Gastrocnemius medialis (tissue), 4 donors: Measurements from ENCODE around the gene NELFA. TPM values are rescaled to one million over a fixed set of nuclear protein-coding genes. Genes with fewer than 3 reads are reported as not detected.

Experiments
- ATAC-seq, 2 donors: fragments of 150-250 bp; one replicate each; pipeline ENCODE4 v1.9.1; 2016
- DNase-seq, 2 donors: peaks; one replicate each; pipeline ENCODE4 v3.0.0-alpha.2; 2019
- H3K27ac ChIP-seq, 4 donors: fragments of 200-600 bp; sonication (generic); 1 replicate in 1 of 4; 2 replicates in 3 of 4; pipeline ENCODE4 v1.5.1; 2016 to 2018; ENCODE audit warnings: mild to moderate bottlenecking in 2 of 4, moderate library complexity in 1 of 4
- H3K27me3 ChIP-seq, 3 donors: fragments of 200-600 bp; sonication (generic) in 2 of 3; 1 replicate in 1 of 3; 2 replicates in 2 of 3; pipeline versions ENCODE4 v1.5.1 to v1.6.0; 2016 to 2019; ENCODE audit warnings: mild to moderate bottlenecking in 1 of 3, moderate library complexity in 1 of 3
- H3K36me3 ChIP-seq, 2 donors: fragments of 200-600 bp; sonication (generic) in 1 of 2; one replicate each; pipeline ENCODE4 v1.5.1; 2017 to 2018
- H3K4me1 ChIP-seq, 2 donors: fragments of 200-600 bp; sonication (generic) in 1 of 2; one replicate each; pipeline ENCODE4 v1.5.1; 2016 to 2017; ENCODE audit warnings: mild to moderate bottlenecking in 2 of 2
- H3K4me3 ChIP-seq, 4 donors: fragments of 200-600 bp; sonication (generic) in 3 of 4; 1 replicate in 1 of 4; 2 replicates in 3 of 4; pipeline ENCODE4 v1.5.1; 2016 to 2019; ENCODE audit warnings: mild to moderate bottlenecking in 2 of 4
- H3K9me3 ChIP-seq, 3 donors: fragments of 200-600 bp; sonication (generic) in 2 of 3; 1 replicate in 1 of 3; 2 replicates in 2 of 3; pipeline ENCODE4 v1.5.1; 2016 to 2019
- CTCF ChIP-seq, 5 experiments: fragments of 450-650 bp in 3 of 5; fragments of 200-600 bp in 2 of 5; sonication (generic) in 2 of 5; IDR thresholded peaks in 4 of 5; conservative IDR thresholded peaks in 1 of 5; 1 replicate in 4 of 5; 2 replicates in 1 of 5; pipeline ENCODE4 v1.5.1; 2016 to 2019; ENCODE audit warnings: antibody characterized with exemption in 5 of 5, mild to moderate bottlenecking in 3 of 5, moderate library complexity in 3 of 5
- POLR2A ChIP-seq, 2 donors: fragments of 450-650 bp; IDR thresholded peaks; one replicate each; pipeline ENCODE4 v1.6.1; 2017; ENCODE audit warnings: antibody characterized with exemption in 2 of 2, mild to moderate bottlenecking in 2 of 2, moderate library complexity in 2 of 2
- in situ Hi-C, 4 donors: fragments of 200-750 bp; cut with MboI; loops; one replicate each; pipeline versions ENCODE4 v1.15.0 to v1.8.0; 2017; ENCODE audit warnings: low sequenced_read_pairs in 4 of 4
- intact Hi-C: fragments of 100-400 bp; cut with DNase I; formaldehyde crosslinking; loops from one replicate; pipeline ENCODE4 v1.15.1; 2023; ENCODE audit warnings: low total_unique reads
- total RNA-seq, 4 donors: library from RNA; depleted of rRNA; stranded (reverse); fragments of >200 nt; gene quantifications; one replicate each; pipeline versions ENCODE4 v1.1.0 to v1.2.3, GENCODE V29; 2016

NELFA gene
- total RNA-seq, 4 donors from 2014 or later = 8.1 to 21.1 (median 15.9) TPM

GRCh38 chr4:2049811-2050210 is 41.0 kb upstream of the NELFA start:
- in situ Hi-C loops = no loop called here

DNA sequence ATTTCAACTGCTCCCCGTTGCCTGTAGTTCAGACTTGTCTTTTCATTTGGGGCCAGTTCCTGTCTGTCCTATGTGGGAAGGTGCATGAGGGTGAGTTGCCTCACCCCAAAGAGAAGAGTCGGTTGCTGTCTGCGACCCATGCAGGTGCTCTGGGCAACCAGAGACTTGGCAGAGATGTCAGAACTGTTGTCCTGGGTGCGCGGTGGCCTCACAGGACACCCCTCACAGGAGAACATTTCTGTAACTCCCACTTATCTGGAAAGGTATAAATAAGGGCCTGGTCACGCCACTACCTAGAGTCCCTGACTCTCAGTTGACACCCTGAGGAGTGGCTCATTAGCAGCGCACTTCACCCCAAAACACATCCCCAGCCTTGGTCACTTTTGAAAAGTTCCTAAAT is 40.6 kb upstream of the NELFA start:
- intact Hi-C loops = no loop called here
- TF ChIP-seq CTCF (IDR thresholded peaks at IDR 0.05 in 4 of 5, conservative IDR thresholded peaks at IDR 0.05 in 1 of 5) (no peak), POLR2A (IDR thresholded peaks at IDR 0.05) (no peak)
- H3K27me3 ChIP-seq = peaks cover 0 to 6% (median 0%) of the 10 kb centered on the region in 3 donors
- H3K27ac ChIP-seq = no peak overlapping the region
- no peak for ATAC-seq
- H3K36me3 ChIP-seq = no peaks in the 10 kb centered on the region
- DNase-seq = no peak
- in situ Hi-C loops = no loop called here
- H3K4me1 ChIP-seq = peaks cover 0 to 9% of the 10 kb centered on the region in 2 donors
- no peak overlapping the region for H3K4me3 ChIP-seq
- H3K9me3 ChIP-seq = no peaks in the 10 kb centered on the region

More at GRCh38 chr4:2049811-2050210, 41.0 kb upstream of the NELFA start:
- intact Hi-C loops = no loop called here
- H3K4me1 ChIP-seq = peaks cover 0 to 9% of the 10 kb centered on the region in 2 donors
- H3K9me3 ChIP-seq = no peaks in the 10 kb centered on the region
- no peak for DNase-seq
- H3K4me3 ChIP-seq = no peak overlapping the region
- H3K36me3 ChIP-seq = no peaks in the 10 kb centered on the region
- TF ChIP-seq POLR2A (IDR thresholded peaks at IDR 0.05) (no peak), CTCF (IDR thresholded peaks at IDR 0.05 in 4 of 5, conservative IDR thresholded peaks at IDR 0.05 in 1 of 5) (no peak)
- peaks cover 0 to 3% (median 0%) of the 10 kb centered on the region in 3 donors for H3K27me3 ChIP-seq
- H3K27ac ChIP-seq = no peak overlapping the region
- no peak for ATAC-seq

DNA sequence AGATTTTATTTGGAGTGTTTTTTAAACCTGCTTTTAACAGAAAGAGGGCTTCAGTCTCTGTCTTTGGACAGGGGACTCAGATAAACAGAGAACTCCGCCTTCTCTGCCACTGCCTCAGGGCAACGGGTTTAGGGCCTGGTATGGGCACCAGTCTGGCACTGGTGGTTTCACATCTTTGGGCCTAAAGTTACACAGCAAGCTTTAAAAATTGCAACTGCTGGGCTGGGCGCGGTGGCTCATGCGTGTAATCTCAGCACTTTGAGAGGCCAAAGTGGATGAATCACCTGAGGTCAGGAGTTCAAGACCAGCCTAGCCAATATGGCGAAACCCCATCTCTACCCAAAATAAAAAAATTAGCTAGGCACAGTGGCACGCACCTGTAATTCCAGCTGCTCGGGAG is 40.1 kb upstream of the NELFA start:
- no peaks in the 10 kb centered on the region for H3K9me3 ChIP-seq
- TF ChIP-seq POLR2A (IDR thresholded peaks at IDR 0.05) = no peak
- TF ChIP-seq CTCF (IDR thresholded peaks at IDR 0.05 in 4 of 5, conservative IDR thresholded peaks at IDR 0.05 in 1 of 5) = no peak
- intact Hi-C loops = no loop called here
- H3K4me1 ChIP-seq = peaks cover 0 to 9% of the 10 kb centered on the region in 2 donors
- in situ Hi-C loops = no loop called here
- DNase-seq = no peak
- no peak overlapping the region for H3K4me3 ChIP-seq
- ATAC-seq = no peak
- peaks cover 0 to 12% (median 3%) of the 10 kb centered on the region in 3 donors for H3K27me3 ChIP-seq
- H3K27ac ChIP-seq = no peak overlapping the region
- H3K36me3 ChIP-seq = no peaks in the 10 kb centered on the region

- no peak for TF ChIP-seq POLR2A (IDR thresholded peaks at IDR 0.05)
- no peak overlapping the region for H3K27ac ChIP-seq
- DNase-seq (no peak), ATAC-seq (no peak)
- H3K9me3 ChIP-seq = no peaks in the 10 kb centered on the region
- no peak overlapping the region for H3K4me3 ChIP-seq
- H3K4me1 ChIP-seq = peaks cover 0 to 9% of the 10 kb centered on the region in 2 donors
- peaks cover under 1 to 20% (median 12%) of the 10 kb centered on the region in 3 donors for H3K27me3 ChIP-seq
- intact Hi-C loops (no loop called here), in situ Hi-C loops (no loop called here)
- H3K36me3 ChIP-seq = no peaks in the 10 kb centered on the region
Observed at GRCh38 chr4:2047781-2048581, 39.2 kb upstream of the NELFA start.

GRCh38 chr4:2047031-2047660 is 38.4 kb upstream of the NELFA start:
- TF ChIP-seq CTCF (IDR thresholded peaks at IDR 0.05 in 4 of 5, conservative IDR thresholded peaks at IDR 0.05 in 1 of 5) (no peak), POLR2A (IDR thresholded peaks at IDR 0.05) (no peak)

More at GRCh38 chr4:2047031-2047660, 38.4 kb upstream of the NELFA start:
- intact Hi-C loops (no loop called here), in situ Hi-C loops (no loop called here)
- Histone ChIP-seq H3K27ac (no peak overlapping the region), H3K9me3 (no peaks in the 10 kb centered on the region), H3K36me3 (no peaks in the 10 kb centered on the region), H3K4me3 (no peak overlapping the region), H3K27me3 (peaks cover 7 to 27% (median 18%) of the 10 kb centered on the region in 3 donors), H3K4me1 (peaks cover 0 to 9% of the 10 kb centered on the region in 2 donors)
- no peak for DNase-seq
- ATAC-seq = no peak
